ENCODE measurements around the gene GSK3B.
"Not testable (repeated sequence)": the region's sequence is repeated elsewhere in the genome, so short reads cannot be mapped to it uniquely, and the experiment has no call there.

GSK3B gene

DNA sequence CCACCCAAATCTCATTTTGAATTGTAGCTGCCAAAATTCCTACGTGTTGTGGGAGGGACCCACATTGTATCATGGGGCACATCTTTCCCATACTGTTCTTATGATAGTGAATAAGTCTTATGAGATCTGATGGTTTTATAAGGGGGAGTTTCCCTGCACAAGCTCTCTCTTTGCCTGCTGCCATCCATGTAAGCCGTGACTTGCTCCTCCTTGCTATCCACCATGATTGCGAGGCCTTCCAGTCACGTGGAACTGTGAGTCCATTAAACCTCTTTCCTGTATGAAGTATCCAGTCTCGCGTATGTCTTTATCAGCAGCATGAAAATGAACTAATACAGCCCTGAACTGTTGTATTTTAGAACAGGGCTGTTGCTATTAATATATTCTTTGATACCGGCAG is 40.6 kb downstream of the GSK3B start:
- not testable (repeated sequence) for DNase-seq (ENCODE audit: low spot score)

DNA sequence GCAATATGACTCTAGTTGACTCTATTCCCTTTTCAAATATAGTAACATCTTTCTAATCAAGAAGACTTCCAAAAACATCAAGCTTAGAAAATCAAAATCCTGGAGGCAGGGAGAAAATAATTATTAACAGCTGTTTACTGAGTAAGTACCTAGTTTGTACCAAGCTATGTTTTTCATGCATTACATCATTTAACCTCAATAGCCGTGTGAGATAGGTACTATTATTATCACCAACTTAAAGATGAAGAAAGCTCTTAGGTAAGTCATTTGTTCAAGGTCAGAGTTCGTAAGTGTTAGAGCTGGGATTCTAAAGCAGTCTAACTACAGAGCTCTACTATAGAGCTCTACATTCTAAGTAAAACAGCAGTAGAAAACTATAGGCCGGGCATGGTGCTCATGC is 41.6 kb downstream of the GSK3B start:
- DNase-seq (ENCODE audit: low spot score), result no peak

DNA sequence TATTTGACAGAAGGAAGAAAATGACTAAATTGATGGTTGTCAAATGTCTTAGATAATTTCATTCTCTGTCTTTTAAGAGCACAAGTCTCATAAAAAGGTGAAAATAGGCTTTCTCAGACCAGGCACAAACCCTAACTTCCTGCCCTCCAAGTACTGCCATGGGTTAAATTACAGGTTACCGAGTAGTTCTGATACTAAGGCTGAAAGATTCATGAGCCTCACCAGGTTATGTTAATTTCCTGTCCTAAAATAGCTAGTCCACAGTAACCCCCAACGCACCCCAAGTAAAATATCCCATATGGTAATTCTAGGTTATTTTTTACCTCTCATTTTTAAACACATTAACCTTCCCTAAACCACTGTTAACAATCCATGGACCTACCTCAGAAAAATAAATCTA is 42.0 kb downstream of the GSK3B start:
- no peak for DNase-seq (ENCODE audit: low spot score)

DNA sequence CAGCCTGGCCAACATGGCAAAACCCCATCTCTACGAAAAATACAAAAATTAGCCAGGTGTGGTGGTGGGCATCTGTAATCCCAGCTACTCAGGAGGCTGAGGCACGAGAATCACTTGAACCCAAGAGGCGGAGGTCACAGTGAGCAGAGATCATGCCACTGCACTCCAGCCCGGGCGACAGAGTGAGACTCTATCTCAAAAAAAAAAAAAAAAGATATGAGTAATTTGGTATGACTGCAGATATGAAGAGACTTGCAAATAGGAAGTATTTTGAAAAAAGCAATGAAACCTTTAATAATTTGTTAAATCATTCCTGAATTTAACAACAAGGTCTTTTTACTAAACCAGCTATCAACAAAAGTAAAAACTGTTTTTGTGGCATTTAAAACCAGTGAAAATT is 42.7 kb downstream of the GSK3B start:
- not testable (repeated sequence) for DNase-seq (ENCODE audit: low spot score)

DNA sequence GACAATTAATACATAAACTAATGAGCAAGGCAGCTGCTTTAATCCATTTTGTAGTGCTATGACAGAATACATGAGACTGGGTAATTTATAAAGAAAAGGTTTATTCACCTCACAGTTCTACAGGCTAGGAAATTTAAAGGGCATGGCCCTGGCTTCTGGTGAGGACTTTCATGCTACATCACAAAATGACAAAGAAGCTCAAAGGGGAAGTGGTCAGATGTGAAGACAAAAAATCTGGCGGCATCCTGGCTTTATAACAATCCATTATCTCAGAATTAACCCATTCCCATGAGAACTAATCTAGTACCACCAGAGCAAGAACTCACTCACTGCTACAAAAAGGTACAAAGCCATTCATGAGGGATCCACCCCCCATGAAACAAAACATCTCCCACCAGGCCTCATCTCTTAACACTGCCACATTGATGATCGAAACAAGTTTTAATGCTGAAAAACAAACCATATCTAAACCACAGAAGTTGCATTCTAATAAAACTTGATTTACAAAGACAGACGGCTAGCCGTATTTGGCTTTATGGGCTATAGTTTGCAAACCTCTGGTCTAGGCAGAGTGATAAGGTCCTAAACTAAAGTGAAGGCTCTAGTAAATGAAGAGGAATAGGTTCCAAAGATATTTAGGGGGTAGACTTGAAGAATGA is 44.2 kb downstream of the GSK3B start:
- DNase-seq (ENCODE audit: low spot score), result no peak

DNA sequence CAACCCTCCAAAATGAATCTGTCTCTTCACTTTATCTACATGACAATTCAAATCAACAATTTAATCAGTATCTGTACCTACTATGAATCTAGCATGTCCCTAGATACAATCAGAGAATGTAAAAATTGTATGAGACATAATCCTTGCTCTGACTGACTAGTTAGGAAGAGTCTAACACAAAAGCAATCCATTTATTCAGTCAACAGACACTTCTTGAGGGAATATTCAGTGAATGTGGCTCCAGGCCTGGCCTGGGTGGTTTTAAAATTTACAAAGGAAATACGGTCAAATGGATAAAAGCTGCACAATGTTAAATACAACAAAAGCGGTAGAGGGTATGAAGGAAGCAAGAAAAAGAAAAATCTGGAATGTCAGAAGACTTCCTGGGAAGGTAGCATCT is 45.2 kb downstream of the GSK3B start:
- DNase-seq (ENCODE audit: low spot score), result no peak

DNA sequence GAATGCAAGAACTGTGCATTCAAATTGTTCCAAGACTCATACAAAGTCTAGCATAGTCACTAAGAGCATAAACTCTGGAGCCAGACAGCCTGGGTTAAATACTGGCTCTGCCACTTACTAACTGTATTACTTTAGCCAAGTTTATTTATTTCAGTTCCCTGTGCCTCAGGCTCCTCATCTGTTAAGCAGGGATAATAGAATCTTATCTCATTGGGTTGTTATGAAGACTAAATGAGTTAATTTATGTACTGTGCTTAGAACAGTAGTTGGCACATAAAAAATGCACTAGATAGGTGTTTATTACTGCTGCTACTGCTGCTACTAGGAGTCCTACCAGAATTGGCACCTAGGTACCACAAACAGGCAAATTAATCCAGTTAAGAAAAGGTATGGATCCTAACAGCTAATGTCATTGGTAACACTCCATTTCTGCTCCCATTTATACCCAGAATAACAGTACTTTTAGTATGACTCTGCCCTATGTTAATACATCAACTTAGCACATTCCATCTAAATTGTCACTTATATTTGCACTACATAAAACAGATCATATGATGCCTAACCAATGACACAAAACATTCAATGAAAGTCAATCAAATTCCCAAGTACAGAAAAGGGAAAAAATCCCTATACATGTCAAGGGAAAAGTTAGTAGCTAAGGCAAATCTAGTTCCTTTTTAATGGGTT is 45.7 kb downstream of the GSK3B start:
- DNase-seq (ENCODE audit: low spot score), result no peak

DNA sequence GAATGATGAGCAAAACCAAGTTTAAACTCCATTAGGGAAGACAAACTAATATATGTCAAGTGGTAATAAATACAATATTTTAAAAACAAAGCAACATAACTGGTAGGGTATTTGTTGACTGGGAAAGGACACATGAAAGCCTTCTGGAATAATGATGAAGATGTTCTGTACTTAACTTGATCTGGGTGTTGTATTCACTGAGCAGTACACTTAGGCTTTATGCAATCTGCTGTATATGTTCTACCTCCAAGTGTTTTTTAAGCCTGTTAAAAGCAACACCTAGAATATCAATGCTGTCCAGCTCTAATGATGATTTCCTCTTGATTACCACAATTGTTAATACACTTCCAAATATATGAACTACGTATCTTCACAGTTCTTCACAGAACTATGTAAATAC is 46.6 kb downstream of the GSK3B start:
- no peak for DNase-seq (ENCODE audit: low spot score)

DNA sequence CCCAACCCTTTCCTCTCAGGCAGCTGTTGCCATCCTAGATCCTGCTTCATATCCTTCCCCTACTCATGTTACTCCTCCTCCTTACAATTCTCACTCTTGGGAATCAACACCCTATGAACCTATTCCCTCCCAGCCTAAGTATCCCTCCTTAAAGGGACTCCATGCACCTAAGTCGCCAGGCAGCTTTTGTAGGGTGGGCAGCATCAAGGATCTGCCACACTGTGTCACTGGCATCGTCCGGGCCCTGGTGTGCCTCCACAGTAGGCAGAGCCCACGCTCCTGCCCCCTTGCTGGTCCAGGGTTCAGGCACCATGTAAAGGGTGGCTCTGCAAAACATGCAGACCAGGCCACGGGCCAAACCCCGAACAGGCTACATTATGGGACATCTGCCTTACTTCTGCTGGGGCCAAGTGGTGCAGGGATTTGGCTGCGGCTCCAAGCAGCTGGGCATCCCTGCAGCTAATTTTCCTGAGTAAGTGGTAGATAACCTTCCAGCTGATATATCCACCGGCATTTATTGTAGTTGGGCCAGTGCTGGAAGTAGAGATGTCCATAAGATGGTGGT is 53.4 kb downstream of the GSK3B start:
- no peak for DNase-seq (ENCODE audit: low spot score)

DNA sequence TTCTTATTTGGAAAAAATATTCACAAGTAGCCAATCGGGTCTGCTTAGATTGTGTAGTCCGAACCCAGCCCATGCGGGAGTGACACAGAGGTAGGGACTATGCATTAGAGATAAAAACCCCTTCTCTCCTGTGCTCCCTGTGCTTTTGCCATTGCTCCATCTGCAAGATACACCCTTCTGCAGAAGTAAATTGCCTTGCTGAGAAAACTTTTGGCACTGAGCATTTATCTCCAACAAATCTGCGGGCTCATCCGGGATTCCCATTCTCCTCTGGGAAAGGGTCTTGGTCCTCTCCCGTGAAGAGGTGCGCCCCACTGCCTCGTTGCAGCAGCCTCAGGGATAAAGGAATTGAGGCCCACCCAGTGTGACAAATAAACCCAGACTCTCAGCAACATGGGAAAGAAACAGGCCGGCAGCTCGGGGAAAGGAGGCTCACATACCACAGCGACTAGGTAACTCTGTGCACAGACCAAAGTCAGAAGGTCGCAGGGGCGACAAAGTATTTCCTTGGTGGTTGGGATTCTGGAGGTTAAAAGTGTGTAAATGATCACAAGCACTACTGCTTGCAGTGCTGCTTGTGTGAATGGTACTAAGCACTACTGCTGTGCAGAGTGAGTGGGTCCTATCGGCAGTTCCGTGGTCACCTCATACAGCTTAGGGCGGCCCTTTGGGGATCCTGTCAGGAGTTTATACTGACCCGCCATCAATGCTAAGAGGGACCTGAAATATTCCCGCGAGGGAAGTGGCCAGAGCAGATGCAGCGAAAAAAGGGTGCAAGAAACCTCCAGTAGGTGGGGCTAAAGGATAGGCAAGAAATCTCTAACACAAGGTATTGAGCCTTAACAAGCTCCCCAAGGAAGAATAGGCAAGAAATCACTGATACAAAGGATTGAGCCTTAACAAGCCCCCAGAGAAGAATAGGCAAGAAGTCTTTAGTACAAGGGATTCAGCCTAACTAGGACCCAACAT is 54.3 kb downstream of the GSK3B start:
- DNase-seq (ENCODE audit: low spot score), result no peak

DNA sequence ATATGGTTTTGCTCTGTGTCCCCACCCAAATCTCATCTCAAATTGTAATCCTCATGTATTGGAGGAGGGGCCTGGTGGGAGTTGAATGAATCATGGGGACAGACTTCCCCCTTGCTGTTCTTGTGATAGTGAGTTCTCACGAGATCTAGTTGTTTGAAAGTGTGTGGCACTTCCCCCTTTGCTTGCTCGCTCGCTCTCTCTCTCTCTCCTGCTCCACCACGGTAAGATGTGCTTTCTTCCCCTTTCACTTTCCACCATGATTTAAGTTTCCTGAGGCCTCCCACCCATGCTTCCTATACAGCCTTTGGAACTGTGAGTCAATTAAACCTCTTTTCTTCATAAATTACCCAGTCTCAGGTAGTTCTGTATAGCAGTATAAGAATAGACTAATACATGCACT is 60.7 kb downstream of the GSK3B start:
- no peak for DNase-seq (ENCODE audit: low spot score)

DNA sequence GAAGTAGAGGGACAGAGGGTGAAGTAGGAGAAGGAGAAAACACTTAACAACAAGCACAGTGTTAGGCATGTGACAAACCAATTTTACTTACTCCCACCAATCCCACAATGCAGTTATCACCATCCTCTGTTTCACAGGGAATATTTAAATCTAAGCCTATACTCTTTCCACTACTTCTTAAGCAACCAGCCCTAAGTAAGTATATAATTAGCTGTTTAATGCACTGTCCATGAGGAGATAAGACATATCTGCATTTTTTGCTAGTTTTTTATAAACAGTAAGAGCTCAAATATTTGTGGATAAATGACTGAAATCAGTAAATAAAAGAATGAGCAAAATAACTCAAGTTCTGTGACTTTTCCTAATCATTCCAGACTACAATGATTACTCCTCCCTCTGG is 62.7 kb downstream of the GSK3B start:
- no peak for DNase-seq (ENCODE audit: low spot score)

DNA sequence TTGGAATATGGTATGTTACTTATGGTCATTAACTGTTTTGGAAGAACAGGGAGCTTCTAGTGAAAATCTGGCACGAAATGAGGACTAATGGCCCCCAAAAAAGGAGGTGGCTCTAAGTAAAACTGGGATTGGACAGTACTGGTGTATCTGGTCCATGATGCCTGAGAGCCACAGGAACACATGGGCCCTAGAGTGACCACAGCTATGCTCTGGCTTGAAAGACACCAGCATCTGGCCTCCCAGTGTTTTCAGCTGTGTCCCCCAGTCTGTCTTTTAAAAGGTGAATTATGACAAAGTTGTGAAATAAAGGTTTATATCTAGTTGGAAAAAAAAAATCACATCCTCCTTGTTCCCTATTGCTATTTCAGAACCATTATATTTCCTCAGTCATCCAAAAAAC is 64.5 kb downstream of the GSK3B start:
- no peak for DNase-seq (ENCODE audit: low spot score)

DNA sequence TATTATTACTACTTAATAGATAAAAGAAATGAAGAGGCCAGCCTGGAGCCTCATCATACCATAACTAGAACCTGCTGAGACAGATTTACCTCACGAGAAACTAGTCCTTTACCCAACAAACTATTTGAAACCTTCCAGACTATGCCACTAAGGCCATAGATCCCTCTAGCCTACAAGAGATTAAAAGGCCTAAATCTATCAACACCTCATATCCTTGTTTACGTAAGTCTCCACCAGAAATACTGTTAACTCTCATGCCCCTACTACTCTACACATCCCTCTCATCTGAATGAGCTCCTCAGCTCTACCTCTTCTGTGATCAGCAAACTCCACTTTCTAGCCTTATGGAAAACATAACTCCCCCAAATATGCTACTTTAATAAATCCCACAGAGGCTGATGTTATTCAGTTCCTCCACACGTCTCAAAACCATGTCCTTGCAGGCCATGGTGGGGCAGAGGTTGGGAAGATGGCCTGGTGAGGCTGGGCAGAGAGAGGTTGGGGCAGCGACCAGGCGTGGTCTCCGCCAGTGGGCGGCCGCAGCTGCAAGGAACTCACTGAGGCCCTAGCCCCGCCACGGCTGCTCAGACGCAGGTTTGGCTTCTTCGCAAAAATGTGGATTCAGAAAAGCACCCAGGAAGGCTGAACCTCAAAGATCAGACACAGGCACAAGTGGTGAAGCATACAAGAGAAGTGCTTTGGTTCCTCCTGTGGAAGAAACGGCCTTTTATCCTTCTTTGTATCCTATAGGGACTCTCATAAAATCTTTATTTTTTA is 65.8 kb downstream of the GSK3B start:
- no peak for DNase-seq (ENCODE audit: low spot score)

DNA sequence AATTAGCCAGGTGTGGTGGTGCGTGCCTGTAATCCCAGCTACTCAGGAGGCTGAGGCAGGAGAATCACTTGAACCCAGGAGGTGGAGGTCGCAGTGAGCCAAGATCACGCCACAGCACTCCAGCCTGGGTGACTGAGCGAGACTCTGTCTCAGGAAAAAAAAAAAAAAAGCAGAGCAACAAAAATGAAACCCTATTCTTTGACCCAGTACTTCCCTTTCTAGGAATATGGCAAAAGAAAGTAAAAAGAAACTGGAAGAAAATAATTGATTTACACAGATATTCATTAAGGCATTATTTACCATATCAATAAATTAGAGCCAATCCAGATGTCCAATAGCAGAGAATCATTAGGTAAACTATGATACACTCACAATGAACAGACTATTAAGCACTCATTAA is 67.0 kb downstream of the GSK3B start:
- DNase-seq (ENCODE audit: low spot score), result no peak

DNA sequence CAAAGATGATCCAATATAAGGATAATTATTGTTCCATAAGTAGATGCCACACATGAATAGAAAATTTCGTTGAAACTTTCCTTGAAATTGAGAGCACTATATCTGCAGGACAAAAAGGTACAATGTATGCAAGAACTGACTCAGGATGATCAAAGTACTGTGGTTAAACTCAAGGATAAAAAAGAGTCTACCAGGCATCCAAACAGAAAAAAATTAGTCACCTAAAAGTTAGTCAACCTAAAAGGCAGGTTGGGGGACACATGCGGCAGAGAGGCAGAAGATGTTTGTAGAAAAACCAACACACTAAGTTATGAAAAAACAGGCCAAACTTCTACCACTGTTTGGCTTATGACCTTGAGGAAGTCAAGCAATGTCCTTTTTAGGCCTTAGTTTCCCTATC is 68.7 kb downstream of the GSK3B start:
- DNase-seq (ENCODE audit: low spot score), result no peak

DNA sequence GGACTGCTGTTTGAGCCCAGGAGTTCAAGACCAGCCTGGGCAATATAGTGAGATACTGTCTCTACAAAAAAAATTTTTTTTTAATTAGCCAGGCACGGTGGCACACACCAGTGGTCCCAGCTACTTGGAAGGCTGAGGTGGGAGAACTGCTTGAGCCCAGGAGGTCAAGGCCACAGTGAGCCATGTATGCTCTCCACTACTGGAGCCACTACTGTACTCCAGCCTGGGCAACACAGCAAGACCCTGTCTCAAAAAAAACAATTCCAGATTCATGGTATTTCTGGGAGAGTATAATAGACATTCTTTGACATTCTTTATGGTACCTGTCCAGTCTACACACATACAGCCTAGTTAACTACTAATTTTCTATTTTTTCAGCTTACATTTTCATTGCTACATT is 70.1 kb downstream of the GSK3B start:
- no peak for DNase-seq (ENCODE audit: low spot score)

DNA sequence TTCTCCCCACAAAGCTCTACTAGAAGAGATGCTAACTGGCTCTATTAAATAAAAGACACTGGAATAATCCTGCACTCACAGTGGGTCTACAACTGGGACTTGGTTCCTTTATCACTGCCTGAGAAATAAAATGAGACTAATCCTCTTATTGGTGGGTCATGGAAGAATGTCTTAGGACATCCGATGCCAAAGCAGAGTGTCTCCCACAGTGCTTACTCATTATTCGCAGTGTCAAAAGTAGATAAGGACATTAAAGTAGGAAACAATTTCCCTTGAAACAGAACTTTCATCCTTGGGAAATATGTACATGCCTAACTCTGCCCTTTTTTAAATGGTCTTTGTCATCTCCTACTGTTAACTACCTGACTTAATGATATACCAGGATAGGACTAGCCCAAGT is 71.5 kb downstream of the GSK3B start:
- no peak for DNase-seq (ENCODE audit: low spot score)

DNA sequence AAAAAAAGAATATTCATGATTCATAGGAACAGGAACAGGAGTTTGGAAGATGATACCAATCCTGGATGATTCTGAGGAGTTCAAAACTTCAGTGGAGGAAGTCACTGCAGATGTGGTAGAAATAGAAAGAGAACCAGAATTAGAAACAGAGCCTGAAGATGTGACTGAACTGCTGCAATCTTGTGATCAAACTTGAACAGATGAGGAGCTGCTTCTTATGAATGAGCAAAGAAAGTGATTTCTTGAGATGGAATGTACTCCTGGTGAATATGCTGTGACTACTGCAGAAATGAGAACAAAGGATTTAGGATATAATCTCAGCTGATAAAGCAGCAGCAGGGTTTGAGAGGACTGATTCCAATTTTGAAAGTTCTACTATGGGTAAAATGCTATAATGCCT is 72.7 kb downstream of the GSK3B start:
- DNase-seq (ENCODE audit: low spot score), result no peak

DNA sequence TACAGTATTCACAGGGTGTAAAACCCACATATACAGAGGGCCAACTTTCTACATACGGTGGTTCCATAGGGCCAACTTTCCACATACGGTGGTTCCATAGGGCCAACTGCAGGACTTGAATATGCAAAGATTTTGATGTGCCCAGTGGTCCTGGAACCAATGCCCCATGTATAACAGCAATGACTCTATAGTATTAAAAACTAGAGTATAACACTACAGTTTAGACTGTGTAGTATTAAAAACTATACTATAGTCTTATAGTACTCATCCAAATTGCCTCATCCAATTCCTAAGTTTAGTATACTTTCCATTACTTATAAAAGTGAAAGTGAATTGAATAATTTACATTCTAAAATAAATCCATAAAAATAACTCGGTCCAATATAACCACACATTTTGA is 75.9 kb downstream of the GSK3B start:
- DNase-seq (ENCODE audit: low spot score), result no peak

DNA sequence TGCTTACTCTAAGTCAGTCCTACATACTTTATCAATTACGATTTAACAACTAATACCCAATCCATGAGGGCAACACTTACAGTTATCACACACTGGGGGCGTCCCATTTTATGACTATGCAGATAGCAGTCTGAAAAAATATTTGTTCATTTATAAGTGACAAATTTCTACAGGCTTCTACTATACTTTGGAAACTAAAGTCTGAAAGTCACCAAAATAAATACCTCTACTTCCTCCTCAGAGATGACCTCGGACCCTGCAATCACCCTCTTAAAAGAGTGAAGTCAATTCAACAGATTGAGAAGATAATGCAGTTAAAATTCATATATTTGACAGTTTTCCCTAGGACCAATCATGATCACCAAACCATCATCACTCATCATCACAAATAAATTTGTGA is 76.6 kb downstream of the GSK3B start:
- no peak for DNase-seq (ENCODE audit: low spot score)

DNA sequence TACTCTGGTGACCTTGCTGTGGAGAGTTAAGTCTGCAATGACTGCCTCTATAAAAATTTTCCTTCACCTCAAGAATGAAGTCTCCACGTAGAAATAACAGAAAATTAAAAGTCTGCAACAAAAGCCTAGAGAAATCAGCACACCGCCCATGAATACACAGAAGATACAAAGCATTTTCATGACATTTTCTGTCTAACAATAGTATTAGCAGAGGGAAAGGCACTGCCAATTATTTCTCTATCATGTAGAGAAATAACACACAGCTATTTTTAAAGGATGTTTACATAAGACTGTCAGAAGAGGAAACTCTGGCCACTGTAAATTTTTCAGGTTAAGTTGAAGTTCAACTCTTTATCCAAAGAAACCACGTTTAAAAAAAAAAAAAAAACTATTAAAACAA is 80.8 kb downstream of the GSK3B start:
- DNase-seq (ENCODE audit: low spot score), result no peak
